Measurements from ENCODE around the gene THSD4. TPM values are rescaled to one million over a fixed set of nuclear protein-coding genes. Genes with fewer than 3 reads are reported as not detected.

Gene THSD4
- polyA plus RNA-seq, 1 donor from 2014 or later = 0.46 TPM

DNA sequence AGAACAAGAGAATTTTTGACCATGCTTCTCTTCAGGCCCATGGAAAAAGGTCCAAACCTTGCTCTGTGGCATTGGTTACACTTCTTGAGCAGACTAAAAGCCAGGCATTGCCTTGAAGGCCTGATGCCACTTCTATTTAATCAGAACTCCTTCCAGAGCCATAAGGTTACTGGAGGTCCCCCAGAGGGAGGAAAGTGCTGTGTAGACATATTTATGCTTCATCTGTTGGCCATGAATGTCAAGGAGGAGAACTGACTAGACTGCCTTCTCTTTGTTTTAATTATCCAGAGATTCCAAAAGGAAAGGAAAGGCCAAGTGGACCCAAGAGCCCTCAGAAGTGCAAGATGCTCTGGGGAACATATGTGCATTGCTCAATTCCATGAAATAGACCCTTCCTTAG, 402.5 kb downstream of the THSD4 start:
- H3K9me2 ChIP-seq (ENCODE audit: insufficient read depth, low read length) = no peaks in the 10 kb centered on the region
- H3K27me3 ChIP-seq (ENCODE audit: insufficient read depth, low read depth, low read length) = no peaks in the 10 kb centered on the region
- TF ChIP-seq TAF1 (IDR thresholded peaks at IDR 0.05; ENCODE audit: low read depth) = no peak
- no peak for TF ChIP-seq EP300 (conservative IDR thresholded peaks at IDR 0.05; ENCODE audit: poor library complexity, severe bottlenecking)
- no peak for TF ChIP-seq POLR2AphosphoS5 (IDR thresholded peaks at IDR 0.05)
- TF ChIP-seq, protein P1, sequence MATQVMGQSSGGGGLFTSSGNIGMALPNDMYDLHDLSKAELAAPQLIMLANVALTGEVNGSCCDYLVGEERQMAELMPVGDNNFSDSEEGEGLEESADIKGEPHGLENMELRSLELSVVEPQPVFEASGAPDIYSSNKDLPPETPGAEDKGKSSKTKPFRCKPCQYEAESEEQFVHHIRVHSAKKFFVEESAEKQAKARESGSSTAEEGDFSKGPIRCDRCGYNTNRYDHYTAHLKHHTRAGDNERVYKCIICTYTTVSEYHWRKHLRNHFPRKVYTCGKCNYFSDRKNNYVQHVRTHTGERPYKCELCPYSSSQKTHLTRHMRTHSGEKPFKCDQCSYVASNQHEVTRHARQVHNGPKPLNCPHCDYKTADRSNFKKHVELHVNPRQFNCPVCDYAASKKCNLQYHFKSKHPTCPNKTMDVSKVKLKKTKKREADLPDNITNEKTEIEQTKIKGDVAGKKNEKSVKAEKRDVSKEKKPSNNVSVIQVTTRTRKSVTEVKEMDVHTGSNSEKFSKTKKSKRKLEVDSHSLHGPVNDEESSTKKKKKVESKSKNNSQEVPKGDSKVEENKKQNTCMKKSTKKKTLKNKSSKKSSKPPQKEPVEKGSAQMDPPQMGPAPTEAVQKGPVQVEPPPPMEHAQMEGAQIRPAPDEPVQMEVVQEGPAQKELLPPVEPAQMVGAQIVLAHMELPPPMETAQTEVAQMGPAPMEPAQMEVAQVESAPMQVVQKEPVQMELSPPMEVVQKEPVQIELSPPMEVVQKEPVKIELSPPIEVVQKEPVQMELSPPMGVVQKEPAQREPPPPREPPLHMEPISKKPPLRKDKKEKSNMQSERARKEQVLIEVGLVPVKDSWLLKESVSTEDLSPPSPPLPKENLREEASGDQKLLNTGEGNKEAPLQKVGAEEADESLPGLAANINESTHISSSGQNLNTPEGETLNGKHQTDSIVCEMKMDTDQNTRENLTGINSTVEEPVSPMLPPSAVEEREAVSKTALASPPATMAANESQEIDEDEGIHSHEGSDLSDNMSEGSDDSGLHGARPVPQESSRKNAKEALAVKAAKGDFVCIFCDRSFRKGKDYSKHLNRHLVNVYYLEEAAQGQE (IDR thresholded peaks at IDR 0.05; ENCODE audit: borderline replicate concordance) = no peak
- TF ChIP-seq, protein P2, sequence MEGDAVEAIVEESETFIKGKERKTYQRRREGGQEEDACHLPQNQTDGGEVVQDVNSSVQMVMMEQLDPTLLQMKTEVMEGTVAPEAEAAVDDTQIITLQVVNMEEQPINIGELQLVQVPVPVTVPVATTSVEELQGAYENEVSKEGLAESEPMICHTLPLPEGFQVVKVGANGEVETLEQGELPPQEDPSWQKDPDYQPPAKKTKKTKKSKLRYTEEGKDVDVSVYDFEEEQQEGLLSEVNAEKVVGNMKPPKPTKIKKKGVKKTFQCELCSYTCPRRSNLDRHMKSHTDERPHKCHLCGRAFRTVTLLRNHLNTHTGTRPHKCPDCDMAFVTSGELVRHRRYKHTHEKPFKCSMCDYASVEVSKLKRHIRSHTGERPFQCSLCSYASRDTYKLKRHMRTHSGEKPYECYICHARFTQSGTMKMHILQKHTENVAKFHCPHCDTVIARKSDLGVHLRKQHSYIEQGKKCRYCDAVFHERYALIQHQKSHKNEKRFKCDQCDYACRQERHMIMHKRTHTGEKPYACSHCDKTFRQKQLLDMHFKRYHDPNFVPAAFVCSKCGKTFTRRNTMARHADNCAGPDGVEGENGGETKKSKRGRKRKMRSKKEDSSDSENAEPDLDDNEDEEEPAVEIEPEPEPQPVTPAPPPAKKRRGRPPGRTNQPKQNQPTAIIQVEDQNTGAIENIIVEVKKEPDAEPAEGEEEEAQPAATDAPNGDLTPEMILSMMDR (IDR thresholded peaks at IDR 0.05; ENCODE audit: poor library complexity, severe bottlenecking) = no peak
- no peak for TF ChIP-seq RAD21 (conservative IDR thresholded peaks at IDR 0.05)
- TF ChIP-seq EZH2 (IDR thresholded peaks at IDR 0.05; ENCODE audit: borderline replicate concordance, insufficient read depth, low read length, poor library complexity, severe bottlenecking) = no peak
- no peak for TF ChIP-seq SMC3 (conservative IDR thresholded peaks at IDR 0.05; ENCODE audit: poor library complexity)
- no peak for TF ChIP-seq MXI1 (conservative IDR thresholded peaks at IDR 0.05; ENCODE audit: poor library complexity, severe bottlenecking)

DNA sequence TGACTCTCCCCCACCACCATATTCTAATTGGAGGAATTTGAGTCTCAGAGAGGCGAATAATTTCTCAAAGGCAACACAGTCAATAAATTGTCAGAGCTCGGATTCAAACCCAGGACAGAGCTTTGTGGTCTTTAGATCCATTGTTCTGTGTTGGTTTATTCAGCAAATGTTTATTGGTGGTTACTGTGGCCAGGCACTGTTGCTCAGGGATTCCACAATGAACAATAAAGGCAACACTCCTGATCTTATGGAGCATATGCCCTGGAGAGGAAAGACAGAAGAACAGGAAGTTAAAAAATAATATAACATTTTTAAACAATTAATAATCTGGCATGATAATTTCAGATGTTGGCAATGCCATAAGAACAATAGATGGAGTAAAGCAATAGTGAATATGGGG, 403.4 kb downstream of the THSD4 start:
- H3K9me2 ChIP-seq (ENCODE audit: insufficient read depth, low read length) = no peaks in the 10 kb centered on the region
- no peaks in the 10 kb centered on the region for H3K9me3 ChIP-seq (ENCODE audit: low read length)
- no peaks in the 10 kb centered on the region for H3K36me3 ChIP-seq (ENCODE audit: insufficient read depth, low read length)
- no peaks in the 10 kb centered on the region for H3K79me2 ChIP-seq (replicated peaks; ENCODE audit: insufficient read depth, low read length)
- H3K9ac ChIP-seq (ENCODE audit: low read length) = no peak overlapping the region
- TF ChIP-seq TAF1 (IDR thresholded peaks at IDR 0.05; ENCODE audit: low read depth) (no peak), MXI1 (conservative IDR thresholded peaks at IDR 0.05; ENCODE audit: poor library complexity, severe bottlenecking) (no peak)
- no peaks in the 10 kb centered on the region for H3F3A ChIP-seq (ENCODE audit: insufficient read depth, low read length, poor library complexity, severe bottlenecking)
- H3K27me3 ChIP-seq (ENCODE audit: insufficient read depth, low read depth, low read length) = no peaks in the 10 kb centered on the region
- H4K20me1 ChIP-seq (ENCODE audit: insufficient read depth) = no peaks in the 10 kb centered on the region
- no peak overlapping the region for H3K4me2 ChIP-seq (ENCODE audit: low read length)
- no peak overlapping the region for H3K27ac ChIP-seq (ENCODE audit: low read length)
- no peak overlapping the region for H2AFZ ChIP-seq (ENCODE audit: low read depth, low read length)
- H3K4me3 ChIP-seq (ENCODE audit: low read length) = no peak overlapping the region

More for the DNA sequence above, 402.5 kb downstream of the THSD4 start:
- H3K4me3 ChIP-seq (ENCODE audit: low read length) = no peak overlapping the region
- H3K9ac ChIP-seq (ENCODE audit: low read length) = no peak overlapping the region
- no peaks in the 10 kb centered on the region for H3K79me2 ChIP-seq (replicated peaks; ENCODE audit: insufficient read depth, low read length)
- no peaks in the 10 kb centered on the region for H4K20me1 ChIP-seq (ENCODE audit: insufficient read depth)
- H3K4me2 ChIP-seq (ENCODE audit: low read length) = no peak overlapping the region
- no peaks in the 10 kb centered on the region for H3F3A ChIP-seq (ENCODE audit: insufficient read depth, low read length, poor library complexity, severe bottlenecking)
- no peak overlapping the region for H2AFZ ChIP-seq (ENCODE audit: low read depth, low read length)
- H3K27ac ChIP-seq (ENCODE audit: low read length) = no peak overlapping the region
- H3K36me3 ChIP-seq (ENCODE audit: insufficient read depth, low read length) = no peaks in the 10 kb centered on the region
- H3K9me3 ChIP-seq (ENCODE audit: low read length) = no peaks in the 10 kb centered on the region

Data from neural cell (in vitro differentiated cells).